ENCODE data around the gene CAPS2.

The CAPS2 gene

DNA sequence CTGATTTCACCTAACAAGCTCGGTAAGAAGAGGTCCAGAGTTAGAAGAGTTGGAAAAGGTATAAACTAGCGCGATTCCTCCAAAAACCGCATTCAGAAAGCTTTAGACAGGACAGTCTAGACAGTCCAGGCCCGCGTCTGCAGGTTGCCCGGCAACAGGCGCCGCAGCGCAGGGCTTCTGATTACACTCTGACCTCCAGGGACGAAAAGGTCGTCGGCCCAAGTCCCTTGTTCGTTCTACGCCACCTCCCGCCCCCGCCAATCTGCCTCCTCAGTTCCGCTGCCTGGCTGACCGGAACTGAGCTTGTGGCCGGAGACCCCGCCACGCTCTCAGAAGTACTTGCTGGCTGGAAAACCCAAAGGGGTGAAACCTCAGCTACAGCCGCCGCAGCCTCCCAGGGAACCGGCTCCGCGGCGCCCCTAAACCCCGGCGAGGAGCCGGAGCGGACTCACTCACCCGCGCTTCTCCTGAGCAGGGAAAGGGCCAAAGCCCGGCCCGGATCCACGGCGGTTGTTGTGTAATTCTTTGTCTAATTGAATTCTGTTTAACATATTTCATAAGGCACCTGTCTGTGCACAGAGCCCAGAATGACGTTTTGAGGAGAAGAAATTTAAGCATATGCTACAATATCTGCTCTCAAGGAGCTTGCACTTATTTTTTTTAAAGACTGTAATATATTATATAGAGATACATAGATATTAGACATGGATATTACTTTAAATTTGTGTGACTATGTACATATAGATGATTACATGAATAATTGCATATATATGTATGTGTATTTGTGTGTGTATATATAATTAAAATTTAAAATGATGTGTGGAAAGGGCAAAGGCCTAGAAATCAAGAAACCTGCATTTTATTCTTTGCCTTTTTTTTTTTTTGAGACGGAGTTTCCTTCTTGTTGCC lies at the start of gene CAPS2:
CAPS2 (minus strand) TSS at position 407 of the 909 bp plus-strand sequence. CDS start 3,826 bp downstream, outside the sequence.
- peak; percentile 67 to 73 for DNase-seq

DNA sequence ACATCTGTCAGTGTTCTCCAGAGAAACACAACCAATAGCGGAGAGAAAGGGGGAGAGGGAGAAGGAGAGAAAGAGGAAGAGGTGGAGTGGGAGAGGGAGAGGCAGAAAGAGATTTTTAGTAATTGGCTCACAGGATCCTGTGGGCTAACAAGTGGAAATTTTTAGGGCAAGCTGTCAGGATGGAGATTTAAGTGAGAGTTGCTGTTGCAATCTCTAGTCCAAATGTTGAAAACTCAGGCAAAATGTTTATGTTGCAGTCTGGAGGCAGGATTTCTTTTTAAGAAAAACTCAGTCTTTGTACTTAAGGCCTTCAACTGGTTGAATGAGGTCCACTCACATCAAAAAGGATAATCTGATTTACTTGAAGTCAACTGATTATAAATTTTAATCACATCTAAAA lies 48.2 kb upstream of the CAPS2 start:
- DNase-seq: no peak

DNA sequence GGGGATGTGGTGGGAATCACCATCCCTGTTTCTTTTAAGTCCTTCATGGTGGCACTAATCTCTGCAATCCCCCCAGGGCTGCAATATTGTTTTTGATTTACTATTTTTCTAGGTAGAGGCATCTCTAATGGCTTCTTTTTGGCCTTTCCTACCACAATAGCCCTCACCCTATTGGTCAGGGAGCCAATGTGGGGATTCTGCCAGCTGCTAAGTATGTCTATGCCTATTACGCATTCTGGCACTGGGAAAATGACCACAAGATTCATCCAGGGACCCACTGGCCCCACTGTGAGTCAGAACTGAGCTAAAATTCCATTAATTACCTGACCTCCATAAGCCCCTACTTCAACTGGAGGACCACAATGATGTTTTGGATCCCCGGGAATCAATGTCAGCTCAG lies 44.8 kb upstream of the CAPS2 start:
- DNase-seq: no peak

DNA sequence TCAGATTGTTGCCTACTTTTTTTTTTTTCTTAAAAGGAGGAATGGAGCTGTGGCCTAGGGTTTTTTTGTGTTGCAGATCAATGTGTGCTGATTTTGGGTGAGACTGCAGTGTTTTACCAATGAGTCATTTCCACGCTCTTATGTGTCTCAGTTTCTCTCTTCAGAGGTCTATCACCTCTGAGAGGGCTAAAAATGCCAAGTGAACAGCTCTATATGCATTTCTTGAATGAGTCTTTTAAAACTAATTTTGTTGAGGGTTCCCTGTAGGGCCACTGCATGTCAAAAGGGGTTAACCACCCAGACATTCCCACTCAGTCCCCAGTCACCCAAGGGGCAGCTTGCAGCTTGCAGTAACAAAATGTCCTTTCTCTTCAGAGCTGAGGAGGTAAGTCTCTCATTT lies 36.5 kb upstream of the CAPS2 start:
- no peak for DNase-seq

DNA sequence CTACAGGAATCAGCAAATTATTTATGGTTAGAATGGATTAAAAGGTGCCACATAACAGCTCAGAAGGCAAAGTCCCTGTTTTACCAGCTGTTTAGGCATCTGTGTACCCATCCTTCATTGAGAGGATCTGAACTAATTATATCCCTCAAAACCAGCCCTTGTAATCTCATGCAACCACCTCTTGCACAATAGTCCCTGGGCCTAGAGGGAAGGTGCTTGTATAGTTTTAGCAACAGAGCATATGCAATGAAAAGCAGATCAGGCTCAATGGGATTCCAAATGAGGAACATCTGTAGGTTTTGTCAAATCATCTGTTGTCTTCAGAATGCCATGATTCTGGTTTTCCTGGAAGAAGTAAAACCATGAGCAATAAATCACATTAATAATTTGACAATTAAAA lies 34.8 kb upstream of the CAPS2 start:
- DNase-seq: no peak

DNA sequence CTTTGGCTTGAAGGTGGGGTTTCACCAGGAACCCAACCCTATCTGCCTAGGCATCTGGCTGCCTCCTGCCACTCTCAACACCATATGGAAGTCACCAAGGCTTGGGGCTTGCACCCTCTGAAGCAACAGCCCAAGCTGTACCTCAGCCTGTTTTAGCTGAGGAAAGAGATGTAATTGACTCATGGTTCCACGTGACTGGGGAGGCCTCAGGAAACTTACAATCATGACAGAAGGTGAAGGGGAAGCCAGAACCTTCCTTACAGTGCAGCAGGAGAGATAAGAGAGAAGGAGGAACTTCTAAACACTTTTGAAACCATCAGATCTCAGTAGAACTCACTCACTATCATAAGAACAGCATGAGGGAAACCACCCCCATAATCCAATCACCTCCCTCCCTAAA lies 31.3 kb upstream of the CAPS2 start:
- DNase-seq: no peak

DNA sequence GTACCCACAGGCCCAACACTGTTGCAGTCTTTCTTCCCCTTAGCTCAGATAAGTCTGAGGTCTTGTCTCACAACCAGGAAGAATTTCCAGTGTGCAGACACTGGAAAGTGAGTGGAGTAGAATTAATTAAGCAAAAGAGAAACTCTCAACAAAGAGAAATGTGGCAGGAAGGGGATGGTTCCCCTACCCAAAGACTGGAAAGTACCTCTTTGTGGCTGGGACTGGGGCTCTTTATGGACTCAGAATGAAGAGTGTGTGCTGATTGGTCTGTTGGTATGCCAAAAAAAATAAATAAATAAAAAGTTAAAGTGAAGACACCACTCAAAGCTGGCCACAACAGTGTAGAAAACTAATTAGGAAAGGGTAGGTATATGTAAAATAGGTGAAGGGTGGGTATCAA lies 30.8 kb upstream of the CAPS2 start:
- DNase-seq: no peak

DNA sequence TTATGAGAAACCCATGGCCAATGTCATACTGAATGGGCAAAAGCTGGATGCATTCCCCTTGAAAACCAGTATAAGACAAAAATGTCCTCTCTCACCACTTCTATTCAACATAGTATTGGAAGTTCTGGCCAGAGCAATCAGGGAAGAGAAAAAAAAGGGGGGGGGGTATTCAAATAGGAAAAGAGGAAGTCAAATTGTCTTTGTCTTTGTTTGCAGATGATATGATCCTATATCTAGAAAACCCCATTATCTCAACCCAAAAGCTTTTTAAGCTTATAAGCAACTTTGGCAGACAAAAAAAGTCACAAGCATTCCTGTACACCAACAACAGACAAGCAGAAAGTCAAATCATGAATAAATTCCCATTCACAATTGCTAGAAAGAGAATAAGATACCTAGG lies 23.9 kb upstream of the CAPS2 start:
- no peak for DNase-seq

DNA sequence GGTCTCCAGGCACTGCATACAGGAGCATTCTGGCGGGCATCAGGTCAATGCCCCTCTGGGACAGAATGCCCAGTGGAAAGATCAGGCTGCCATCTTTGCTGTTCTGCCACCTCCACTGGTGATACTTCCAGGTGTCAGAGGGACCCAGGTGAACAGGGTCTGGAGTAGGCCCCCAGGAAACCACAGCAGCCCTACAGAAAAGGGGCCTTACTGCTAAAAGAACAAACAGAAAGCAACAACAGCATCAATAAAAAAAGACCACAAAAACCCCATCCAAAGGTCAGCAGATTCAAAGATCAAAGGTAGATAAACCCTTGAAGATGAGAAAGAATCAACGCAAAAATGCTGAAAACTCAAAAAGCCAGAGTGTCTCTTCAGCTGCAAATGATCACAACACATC lies 20.3 kb upstream of the CAPS2 start:
- no peak for DNase-seq

DNA sequence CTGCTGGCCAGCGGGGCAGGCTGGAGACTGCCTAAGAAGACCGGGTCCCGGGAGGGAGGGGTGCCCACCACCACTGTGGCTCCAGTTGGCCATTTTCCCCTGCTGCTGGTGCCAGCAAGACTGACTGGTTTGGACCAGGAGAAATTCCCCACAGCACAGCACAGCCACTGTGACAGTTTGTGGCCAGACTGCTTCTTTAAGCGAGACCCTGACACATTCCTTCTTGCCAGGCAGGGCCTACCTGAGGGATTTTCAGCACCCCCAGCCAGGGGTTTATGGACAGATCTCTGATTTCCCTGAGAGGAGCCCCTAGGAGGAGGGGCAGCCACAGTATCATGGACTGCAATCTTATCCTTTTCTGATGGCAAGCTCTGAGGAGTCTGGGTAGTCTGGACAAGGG lies 19.8 kb upstream of the CAPS2 start:
- no peak for DNase-seq

DNA sequence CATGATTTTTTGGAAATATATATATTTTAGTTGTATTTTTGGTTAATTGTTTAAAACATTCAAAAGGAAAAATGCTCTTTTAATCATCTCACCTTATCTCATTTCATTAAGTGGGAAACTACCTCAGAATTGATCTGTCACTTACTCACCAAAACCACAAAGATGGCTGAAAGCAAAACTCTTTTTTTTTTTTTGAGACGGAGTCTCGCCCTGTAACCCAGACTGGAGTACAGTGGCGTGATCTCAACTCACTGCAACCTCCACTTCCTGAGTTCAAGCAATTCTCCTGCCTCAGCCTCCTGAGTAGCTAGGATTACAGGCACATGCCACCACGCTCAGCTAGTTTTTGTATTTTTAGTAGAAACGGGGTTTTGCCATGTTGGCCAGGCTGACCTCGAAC lies 16.1 kb upstream of the CAPS2 start:
- DNase-seq: peak in 1 of 2 donors; percentile 13

DNA sequence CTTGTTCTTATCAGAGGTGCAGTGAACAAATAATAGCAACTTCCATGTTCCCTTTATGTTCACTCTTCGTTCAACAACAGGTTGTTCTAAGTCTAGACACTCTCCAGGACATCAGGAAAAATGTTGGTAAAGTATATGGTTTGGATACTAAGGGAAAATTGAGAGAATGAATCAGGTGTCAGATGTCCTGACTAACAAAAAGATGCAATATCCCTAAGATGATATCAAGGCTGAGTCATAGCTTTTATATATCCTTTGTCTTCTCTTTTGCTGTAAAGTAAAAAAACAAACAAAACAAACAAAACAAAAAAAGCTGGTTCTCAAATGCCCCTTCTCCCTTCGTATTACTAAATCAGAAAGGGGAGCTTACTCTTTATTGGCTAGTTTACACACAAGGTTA lies 15.4 kb upstream of the CAPS2 start:
- DNase-seq: no peak

DNA sequence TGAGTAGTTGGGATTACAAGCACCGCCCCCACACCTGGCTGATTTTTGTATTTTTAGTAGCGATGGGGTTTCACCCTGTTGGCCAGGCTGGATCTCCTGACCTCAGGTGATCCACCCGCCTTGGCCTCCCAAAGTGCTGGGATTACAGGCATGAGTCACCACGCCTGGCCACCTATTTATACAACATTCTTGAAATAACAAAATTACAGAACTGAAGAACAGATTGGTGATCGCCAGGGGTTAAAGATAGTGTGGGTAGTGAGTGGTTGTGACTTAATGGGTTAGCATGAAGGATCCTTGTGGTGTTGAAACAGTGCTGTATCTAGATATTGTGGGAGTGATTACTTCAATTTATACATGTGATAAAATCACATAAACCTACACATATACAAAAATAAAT lies 11.7 kb upstream of the CAPS2 start:
- no peak for DNase-seq

DNA sequence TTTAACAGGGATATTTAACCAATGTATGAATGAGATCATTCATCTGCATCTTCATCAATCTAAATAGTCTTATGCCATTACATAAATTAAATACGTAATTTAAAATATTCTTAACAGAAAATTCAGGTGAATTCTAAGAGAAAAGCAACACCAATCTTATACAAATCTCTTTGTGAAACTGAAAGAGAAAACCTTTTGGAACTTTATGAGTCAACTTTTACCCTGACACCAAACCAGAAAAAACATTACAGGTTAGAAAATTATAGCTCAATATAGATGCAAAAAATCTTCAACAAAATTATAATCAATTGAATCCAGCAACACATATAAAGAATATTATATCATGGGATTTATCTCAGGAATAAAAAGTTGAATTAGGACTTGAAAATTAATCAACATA lies 7.8 kb upstream of the CAPS2 start:
- DNase-seq: no peak

DNA sequence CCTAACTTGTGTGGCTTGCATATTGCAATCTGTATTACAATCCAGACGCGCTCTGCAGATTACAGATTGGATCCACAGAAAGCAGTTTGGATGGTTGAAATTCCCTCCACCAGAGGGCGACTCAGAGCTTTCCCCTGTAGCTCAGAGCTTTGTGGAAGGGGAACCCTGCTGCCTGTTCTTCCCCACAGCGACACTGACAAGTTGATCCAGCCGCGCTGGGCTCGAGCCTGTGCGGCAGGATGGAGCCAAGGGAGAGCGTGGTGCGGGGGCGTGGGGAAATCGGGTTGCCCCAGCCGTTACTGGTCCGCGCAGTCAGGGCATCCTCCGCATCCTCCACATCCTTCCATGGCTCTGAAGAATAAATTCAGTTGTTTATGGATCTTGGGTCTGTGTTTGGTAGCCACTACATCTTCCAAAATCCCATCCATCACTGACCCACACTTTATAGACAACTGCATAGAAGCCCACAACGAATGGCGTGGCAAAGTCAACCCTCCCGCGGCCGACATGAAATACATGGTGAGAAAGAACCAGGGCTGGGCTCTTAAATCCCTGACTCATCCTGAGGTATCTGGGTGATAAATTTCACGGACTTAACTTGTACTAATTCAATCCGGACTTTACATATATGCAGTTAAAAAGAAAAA lies 4.4 kb upstream of the CAPS2 start, which contains the start of gene GLIPR1L1:
GLIPR1L1 (plus strand) TSS at position 287 of the 647 bp plus-strand sequence; CDS start at position 346, 59 bp downstream.
- peak; percentile 82 to 87 for DNase-seq

DNA sequence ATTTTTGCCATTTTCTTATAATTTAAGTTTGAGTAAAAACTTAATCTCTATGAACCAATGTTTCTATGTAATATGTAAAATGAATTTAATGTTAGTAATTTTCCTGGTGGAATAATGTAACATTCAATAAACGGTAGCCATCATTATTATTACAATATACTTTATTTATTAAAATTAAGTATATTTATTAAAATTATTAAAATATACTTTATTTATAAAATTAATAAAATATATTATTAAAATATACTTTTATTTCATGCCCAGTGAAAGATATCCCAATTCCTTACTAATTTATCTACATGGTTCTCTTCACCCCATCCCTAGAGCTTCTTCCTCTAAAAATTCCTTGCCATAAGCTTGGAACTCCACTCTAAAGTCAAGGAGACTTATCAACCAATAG lies 2.5 kb downstream of the CAPS2 start:
- DNase-seq: no peak

DNA sequence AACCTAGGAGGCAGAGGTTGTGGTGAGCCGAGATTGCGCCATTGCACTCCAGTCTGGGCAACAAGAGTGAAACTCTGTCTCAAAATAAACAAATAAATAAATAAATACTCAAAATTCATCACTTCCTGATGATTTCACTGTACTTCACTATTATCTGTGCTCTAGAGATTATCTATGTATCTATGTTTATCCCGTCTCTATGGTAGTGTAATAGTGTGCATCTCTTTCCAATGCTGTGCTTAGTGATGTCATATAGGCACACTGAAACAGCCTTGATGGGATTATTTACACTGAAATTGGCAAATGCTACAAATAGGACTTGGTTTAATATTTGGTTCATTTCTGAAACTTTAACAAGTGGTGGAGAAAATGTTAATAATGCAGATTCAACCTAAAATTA lies 6.5 kb downstream of the CAPS2 start:
- DNase-seq: no peak

DNA sequence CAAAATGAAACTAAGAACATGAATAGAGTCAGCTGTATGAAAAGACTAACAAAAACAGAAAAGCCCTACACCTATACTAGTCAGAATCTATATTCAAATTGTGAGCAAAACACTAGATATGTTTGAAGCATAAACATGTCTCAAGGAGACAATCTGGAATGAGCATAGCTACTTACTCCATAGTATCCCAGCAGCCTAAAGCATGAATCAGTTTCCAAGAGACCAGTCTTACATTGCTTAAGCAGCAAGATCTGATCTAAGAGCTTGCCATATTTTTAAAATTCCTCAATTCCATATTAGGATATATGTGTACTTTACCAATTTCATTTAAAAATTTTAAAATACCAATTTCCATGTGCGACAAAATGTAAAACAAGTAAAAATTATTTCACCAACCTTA lies 7.7 kb downstream of the CAPS2 start:
- no peak for DNase-seq

DNA sequence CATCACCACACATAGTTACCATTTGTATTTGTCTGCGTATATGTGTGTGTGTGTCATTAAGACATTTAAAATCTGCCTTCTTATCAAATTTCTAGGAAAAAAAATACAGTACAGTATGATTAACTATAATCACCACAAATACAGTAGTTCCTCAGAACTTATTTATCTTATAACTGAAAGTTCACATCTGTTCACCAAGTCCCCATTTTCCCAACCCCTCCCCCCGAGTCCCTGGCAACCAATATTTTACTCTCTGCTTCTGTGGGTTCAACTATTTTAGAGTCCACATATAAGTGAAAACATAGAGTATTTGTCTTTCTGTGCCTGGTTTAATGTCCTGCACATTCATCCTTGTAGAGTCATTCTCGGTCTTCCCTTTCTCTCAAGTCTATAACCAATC lies 12.3 kb downstream of the CAPS2 start:
- DNase-seq: no peak

DNA sequence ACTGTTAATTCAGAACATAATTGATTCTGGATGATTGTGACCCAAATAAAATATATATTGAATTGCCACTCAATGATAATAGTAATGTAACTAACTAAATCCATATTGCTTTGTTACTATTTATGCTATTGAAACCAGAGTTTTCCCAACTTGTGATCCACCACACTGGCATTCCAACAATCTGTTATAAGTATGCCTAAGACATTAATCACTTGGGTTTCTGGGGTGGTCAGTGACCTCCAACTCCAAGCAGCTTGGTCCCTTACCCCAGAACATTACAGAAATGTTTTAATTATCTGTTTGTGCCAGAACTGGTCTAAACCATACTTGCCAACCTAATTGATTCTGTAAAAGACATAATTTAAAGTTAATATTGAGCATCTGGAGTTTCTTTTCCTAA lies 14.6 kb downstream of the CAPS2 start:
- DNase-seq: no peak

DNA sequence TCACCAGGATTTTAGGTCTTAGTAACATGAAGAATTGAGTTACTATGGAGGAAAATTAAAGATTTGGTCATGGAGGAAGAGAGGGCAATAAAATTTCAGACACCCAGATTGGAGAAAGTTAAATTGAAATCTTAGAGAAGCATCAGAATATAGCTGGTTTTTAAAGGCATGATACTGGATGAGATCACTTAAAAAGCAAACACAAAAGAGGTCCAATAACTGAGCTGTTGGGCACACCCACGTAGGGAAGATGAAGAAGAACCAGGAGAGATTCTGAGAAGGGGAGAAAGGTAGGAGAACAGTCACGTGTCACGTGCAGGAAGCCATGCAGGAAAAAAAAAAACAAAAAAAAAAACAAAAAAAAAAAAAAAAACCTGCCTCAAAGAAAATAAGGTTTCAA lies 18.8 kb downstream of the CAPS2 start:
- DNase-seq: no peak

DNA sequence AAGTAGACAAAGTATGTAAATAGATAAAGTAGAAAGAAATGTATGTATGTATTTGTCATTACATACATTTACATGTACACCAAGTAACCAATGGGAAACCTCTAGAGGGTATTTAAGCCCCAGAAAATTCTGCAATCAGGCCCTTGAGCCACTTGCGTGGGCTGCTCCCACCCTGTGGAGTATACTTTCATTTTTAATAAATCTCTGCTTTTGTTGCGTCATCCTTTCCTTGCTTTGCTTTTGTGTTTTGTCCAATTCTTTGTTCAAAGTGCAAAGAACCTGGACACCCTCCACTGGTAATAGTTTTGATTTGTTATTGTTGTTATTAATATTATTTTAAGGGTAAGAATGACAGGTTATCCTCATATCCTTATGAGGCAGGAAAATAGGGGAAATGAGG lies 21.8 kb downstream of the CAPS2 start:
- DNase-seq: no peak

DNA sequence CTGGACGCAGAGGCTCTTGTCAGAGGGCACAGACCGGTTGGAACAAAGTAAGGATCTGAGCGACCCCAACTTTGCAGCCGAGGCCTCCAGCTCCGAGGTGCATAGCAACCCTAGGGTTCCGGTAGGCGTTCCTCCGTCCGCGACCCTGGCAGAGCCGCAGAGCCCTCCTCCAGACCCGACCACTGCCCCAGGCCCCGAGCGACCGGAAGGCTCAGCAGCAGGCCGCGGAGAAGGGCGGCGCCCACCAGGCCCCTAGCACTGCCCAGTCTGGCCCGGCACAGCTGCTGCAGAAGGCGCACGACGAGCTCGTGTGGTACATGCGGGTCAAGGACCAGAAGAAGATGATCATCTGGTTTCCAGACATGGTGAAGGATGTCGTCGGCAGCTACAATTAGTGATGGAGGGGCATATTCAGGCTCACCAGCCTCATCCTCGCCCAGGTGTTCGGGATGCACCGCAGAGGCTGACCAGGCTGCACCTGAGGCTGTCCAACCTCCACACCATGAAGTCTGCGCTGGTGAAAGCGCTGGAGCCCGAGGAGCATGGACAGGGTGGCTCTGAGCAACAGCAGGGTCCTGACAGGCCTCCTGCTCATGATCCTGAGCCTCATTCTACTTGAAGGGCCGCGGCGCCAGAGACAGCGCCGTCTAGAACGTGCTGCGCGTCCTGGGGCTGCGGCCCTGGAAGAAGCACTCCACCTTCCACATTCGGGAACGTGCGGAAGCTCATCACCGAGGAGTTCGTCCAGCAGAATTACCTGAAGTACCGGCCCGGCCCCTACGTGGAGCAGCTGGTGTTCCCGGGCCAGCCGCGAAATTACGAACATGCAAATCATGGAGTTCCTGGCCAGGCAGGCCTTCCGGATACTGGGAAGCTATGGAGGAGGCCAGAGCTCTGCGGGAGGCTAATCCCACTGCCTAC lies 24.5 kb downstream of the CAPS2 start:
- DNase-seq: no peak

Data from stimulated activated CD4-positive, alpha-beta T cell treated with anti-CD3 and anti-CD28 coated beads, Interleukin-2, amount 100 ng/mL, for 24 hours (primary cell).